GM19023 (cell line): Measurements from ENCODE around the gene CDK5RAP1.
"Not testable (repeated sequence)": the region's sequence is repeated elsewhere in the genome, so short reads cannot be mapped to it uniquely, and the experiment has no call there.

Experiments
- ATAC-seq: cut with Tn5 transposase; IDR thresholded peaks from one replicate; pipeline ENCODE4 v1.9.1; 2021; ENCODE audit warnings: mild to moderate bottlenecking, moderate library complexity; ENCODE audit not compliant: unreplicated experiment

CDK5RAP1 gene

GRCh38 chr20:33401184-33401920 lies at the start of gene CDK5RAP1:
TSS of gene CDK5RAP1 (minus strand) at chr20:33401519. CDS start at chr20:33397064, 4,455 bp downstream.
- peak; percentile 83 for ATAC-seq

GRCh38 chr20:33450867-33451266 lies 49.5 kb upstream of the CDK5RAP1 start:
- no peak for ATAC-seq

GRCh38 chr20:33445881-33446625 lies 44.7 kb upstream of the CDK5RAP1 start:
- no peak for ATAC-seq

GRCh38 chr20:33444797-33445560 lies 43.7 kb upstream of the CDK5RAP1 start:
- no peak for ATAC-seq

- ATAC-seq: peak; percentile 76
These were observed 42.4 kb upstream of the CDK5RAP1 start, which contains the start of gene SNTA1 for GRCh38 chr20:33443512-33444239. TSS of gene SNTA1 (minus strand) at chr20:33443763. CDS start at chr20:33443620, 143 bp downstream.

GRCh38 chr20:33443006-33443511 lies 41.7 kb upstream of the CDK5RAP1 start:
- ATAC-seq: peak; percentile 4

- ATAC-seq: no peak
These were observed 41.1 kb upstream of the CDK5RAP1 start for GRCh38 chr20:33442136-33443005.

GRCh38 chr20:33441142-33441955 lies 40.0 kb upstream of the CDK5RAP1 start:
- ATAC-seq: no peak

GRCh38 chr20:33440562-33440961 lies 39.2 kb upstream of the CDK5RAP1 start:
- not testable (repeated sequence) for ATAC-seq

- no peak for ATAC-seq
These were observed 37.2 kb upstream of the CDK5RAP1 start for GRCh38 chr20:33438481-33438880.

GRCh38 chr20:33437141-33437911 lies 36.0 kb upstream of the CDK5RAP1 start:
- ATAC-seq: no peak

- ATAC-seq: no peak
These were observed 33.1 kb upstream of the CDK5RAP1 start for GRCh38 chr20:33434434-33434833.

GRCh38 chr20:33433465-33434234 lies 32.3 kb upstream of the CDK5RAP1 start:
- ATAC-seq: no peak

- ATAC-seq: no peak
These were observed 30.6 kb upstream of the CDK5RAP1 start for GRCh38 chr20:33431797-33432381.

- not testable (repeated sequence) for ATAC-seq
These were observed 22.6 kb upstream of the CDK5RAP1 start for GRCh38 chr20:33423875-33424274.

- no peak for ATAC-seq
These were observed 22.0 kb upstream of the CDK5RAP1 start for GRCh38 chr20:33423141-33423834.
